Right ventricle myocardium inferior (tissue), 1 donor: ENCODE data around the gene METTL25. TPM values are rescaled to one million over a fixed set of nuclear protein-coding genes. Genes with fewer than 3 reads are reported as not detected.

Experiments used
- ATAC-seq: fragments of 200-7000 bp; cut with Tn5 transposase; one replicate; pipeline ENCODE4 v1.9.1; 2020; ENCODE audit warnings: mild to moderate bottlenecking, moderate library complexity
- DNase-seq: peaks from one replicate; pipeline ENCODE4 v3.0.0; 2021; ENCODE audit errors: missing footprints
- intact Hi-C: fragments of 100-400 bp; cut with DNase I; formaldehyde crosslinking; loops from one replicate; pipeline ENCODE4 v1.11.0; 2022
- total RNA-seq: library from RNA; stranded (reverse); fragmentation: NEBNext Ultra II Directional; extraction: Animal tissue kit (Norgen Biotek cat#: 25700); gene quantifications from one replicate; pipeline ENCODE4 v1.2.1, GENCODE V29; 2021
- donor health status: DM: no; HTN: yes; CAD: no; lungs with severe emphysema.

Gene METTL25
- total RNA-seq, 1 donor from 2014 or later: 15.0 TPM

DNA sequence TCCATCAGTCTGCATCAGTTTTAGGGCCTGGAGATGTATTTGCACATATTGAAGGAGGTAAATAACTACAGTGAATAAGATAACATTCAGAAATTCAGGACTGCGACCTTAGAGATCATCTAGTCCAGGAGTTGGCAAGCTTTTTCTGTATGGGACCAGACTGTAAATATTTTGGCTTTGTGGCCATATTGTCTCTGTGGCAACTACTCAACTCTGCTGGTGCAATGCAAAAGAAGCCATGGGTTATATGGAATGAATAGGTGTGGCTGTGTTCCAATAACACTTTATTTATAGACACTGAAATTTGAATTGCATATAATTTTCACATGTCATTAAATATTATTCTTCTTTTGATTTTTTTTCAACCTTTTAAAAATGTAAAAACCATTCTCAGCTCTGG lies 156.6 kb downstream of the METTL25 start:
- intact Hi-C loops: no loop called here
- DNase-seq: no peak
- no peak for ATAC-seq

DNA sequence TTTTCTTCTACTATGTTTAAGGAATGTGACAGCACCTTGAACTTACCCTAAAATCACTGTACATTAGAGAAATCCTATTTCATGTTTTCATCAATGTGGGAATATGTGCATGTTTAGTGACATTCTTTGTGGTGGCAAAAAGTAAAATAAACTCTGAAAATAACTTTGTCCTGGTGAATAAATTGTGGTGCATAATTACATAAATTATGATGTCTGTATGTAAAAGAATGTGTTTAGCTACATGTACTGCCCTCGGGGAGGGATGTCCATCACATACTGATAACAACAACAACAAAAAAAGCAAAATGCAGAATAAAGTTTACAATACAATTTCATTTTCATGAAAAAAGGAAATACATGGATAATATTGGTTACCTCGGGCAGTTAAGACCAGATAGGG lies 157.3 kb downstream of the METTL25 start:
- ATAC-seq: no peak
- intact Hi-C loops: no loop called here
- no peak for DNase-seq

DNA sequence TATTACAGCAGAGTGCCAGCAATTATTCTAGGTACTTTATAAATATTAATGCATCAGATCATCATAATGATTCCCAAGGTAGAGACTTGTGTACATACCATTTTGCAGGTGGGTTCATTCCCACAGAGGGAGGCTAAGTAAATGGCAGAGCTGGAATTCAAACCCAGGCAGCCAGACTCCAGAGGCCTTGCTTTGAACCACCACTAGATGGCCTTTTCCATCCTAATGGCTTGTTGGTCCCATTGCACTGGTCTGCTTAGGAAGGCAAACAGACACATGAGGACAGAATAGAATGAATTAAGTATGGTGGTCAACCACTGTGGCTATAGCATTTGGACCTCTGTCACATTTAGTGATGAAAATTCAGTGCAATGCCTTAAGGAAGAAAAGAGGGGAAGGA lies 158.7 kb downstream of the METTL25 start:
- ATAC-seq (no peak), DNase-seq (no peak)
- intact Hi-C loops: no loop called here

DNA sequence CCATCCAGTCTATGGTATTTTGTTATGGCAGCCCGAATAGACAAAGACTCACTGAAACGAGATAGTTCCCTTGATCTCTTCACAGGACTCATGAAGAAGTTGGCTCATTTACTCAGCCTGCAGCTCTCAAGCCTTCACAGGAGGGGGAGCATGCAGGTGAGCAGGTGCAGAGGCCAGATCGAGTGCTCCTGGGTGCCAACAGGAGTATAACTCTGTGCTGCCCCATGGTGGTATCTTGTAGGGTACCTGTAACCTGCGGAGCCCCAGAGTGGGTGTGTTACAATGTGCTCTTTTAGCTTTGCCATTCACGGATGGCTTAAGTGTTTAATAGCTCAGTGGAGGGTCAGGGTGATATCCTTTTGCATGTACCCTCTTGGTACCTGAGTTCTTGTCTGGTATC lies 159.5 kb downstream of the METTL25 start:
- intact Hi-C loops: no loop called here
- no peak for ATAC-seq
- no peak for DNase-seq

DNA sequence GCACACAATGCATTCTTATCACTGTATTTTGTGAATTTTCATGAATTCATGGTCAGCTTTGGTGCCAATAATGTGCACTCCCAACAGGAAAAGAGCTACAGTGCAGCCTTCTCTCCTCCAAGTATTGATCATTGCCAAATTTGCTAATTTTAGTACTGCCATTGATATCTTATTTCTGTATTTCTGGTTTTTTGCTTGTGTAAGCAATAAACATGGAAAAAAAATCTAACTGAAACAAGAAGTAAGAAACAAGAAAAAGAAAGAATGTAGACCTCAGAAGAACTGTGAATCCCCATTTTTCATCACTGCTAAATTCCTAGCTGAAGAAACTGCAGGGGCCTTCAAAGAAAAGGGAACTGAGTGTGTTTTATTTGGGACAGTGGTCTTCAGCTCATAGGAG lies 161.2 kb downstream of the METTL25 start:
- ATAC-seq (no peak), DNase-seq (no peak)
- intact Hi-C loops: no loop called here

DNA sequence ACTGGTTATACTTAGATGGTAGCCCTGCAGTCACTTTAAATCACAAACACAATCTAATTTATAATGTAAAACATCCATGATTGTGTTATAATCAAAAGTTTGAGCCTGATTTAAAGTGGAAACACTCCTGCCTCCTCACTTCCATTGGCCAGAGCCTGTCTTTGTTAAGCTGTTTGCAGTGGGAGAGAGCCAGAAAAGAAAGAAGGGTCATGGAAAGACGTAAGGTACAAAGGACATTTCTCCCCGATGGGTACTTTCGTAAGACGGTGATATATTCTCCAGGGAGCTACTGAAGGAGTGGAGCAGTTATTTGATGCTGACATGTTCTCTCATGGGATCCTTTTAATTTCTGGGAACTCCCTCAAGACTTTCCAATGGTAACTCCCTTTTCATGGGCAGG lies 164.0 kb downstream of the METTL25 start:
- ATAC-seq (no peak), DNase-seq (no peak)
- intact Hi-C loops: no loop called here

DNA sequence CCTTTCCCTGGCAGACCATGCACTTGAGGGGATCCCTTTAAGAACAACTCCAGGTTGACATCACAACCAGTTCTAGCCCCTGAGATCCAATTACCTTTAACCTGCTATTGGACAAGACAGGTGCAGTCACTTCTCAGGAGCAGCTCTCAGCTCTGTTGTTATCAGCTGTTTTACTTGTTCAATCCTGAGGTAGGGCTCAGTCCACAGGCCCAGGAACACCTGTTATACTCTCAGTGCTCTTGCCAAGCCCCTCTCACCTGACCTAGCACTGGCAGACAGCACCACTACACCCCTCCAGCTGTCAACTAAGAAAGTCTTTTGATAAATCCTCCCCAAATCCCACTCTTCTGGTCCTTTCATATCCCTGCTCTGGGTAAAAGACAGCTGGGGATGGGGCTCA lies 164.4 kb downstream of the METTL25 start:
- intact Hi-C loops: no loop called here
- ATAC-seq (no peak), DNase-seq (no peak)

DNA sequence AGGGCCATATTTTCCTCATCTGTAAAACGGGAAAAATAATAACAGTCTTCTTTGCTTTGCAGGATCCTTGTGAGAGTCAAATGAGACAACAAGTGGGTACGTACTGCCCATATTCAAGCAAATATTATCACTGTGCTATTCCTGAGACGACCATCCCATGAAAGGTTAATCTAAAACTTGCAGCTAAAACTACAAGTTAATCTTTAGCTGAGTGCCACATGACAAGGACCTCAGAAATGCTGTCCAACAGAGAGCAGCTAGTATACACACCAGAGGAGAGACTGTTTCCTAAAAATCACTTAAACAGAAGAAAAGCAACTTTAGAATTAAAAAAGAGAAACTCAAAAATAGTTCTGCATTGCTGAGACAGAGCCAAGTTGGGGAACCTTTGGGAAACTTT lies 165.7 kb downstream of the METTL25 start:
- intact Hi-C loops: no loop called here
- DNase-seq (no peak), ATAC-seq (no peak)

DNA sequence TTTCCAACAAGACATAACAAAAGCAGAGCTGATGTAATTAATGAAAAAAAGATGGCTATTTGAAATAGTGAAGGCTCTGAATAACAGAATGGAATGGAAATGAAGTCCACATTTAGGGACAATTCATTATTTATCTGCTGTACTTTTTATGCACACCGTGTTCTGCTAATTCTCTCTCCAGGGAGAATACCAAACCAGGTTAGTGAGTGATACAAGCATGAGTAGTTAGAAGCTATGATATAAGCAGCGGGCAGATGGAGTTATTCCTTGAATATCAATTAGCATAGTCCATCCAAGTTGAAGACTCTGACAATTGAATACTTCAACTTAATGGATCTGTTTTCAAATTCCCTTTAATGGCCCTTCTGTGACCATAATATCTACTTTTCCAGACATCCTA lies 166.3 kb downstream of the METTL25 start:
- ATAC-seq (no peak), DNase-seq (no peak)
- intact Hi-C loops: loop anchor here (5.0 kb wide), 1 partner anchor 1983 kb away; no protein-coding TSS in a partner anchor

DNA sequence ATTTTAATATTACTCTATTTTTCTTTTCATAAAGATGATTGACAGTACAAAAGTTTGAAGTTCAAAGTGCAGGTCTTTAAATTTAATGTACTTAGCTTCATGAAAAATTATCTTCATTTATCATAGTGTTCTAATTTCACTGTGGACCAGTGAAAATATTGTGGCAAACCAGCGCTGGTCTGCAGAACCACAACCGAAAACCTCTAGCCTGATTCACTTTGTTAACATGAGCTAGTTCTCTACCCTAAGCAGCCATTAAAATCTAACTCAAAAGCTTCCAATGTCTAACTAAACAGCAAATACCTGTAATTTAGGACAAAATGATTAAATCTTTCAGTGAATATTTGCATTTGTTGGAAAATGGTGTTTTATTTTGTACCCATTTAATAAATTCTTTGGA lies 167.3 kb downstream of the METTL25 start:
- intact Hi-C loops: loop anchor here (5.0 kb wide), 1 partner anchor 1982 kb away; no protein-coding TSS in a partner anchor
- DNase-seq (no peak), ATAC-seq (no peak)

DNA sequence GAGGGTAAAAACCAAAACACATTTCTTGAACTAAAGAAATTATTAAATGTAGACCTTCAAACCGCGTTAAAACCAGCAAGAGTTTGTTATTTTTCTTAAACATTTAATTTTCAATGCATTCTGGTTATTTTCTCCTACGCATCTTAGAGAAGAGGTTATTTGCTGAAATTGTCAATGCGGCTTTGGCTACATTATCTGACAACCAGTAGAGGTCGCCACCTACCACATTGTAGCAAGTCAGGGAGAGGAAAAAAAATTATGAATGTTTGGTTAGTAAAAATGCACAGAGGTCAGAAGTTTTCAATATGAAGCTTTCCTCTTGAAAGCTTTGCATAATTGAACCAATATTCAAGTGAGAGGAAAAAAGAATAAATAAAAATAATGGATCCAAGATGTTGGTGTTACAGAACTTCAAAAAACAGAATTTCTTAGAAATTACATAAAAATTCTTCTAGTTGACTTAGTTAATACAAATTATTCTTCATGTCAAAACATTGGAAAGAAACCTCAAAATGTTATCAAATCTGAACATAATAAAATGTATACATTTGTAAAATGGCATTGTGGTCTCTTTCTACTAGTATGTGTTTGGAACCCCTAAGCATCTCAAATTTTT lies 168.9 kb downstream of the METTL25 start:
- ATAC-seq (no peak), DNase-seq (no peak)
- intact Hi-C loops: loop anchor here (5.0 kb wide), 1 partner anchor 1980 kb away; no protein-coding TSS in a partner anchor

Other genes starting within 250 kb of the METTL25 start
- gene CCDC59, start 142 bp upstream of the METTL25 start, total RNA-seq: 25.5 TPM